CD4-positive, alpha-beta T cell (primary cell): ENCODE data around the gene DOCK9. TPM values are rescaled to one million over a fixed set of nuclear protein-coding genes. Genes with fewer than 3 reads are reported as not detected.

Experiments
- ATAC-seq: fragments of 200-7000 bp; cut with Tn5 transposase; one replicate; pipeline ENCODE4 v1.10.0; 2022; ENCODE audit warnings: mild to moderate bottlenecking; ENCODE audit not compliant: poor library complexity
- CTCF ChIA-PET: fragments of 350-600 bp; sonication (Branson Sonifier 250); formaldehyde crosslinking; loops from one replicate; lab custom pipeline; 2021; ENCODE audit warnings: antibody characterized with exemption, inconsistent platforms; lab: Charles Lee
- POLR2A ChIA-PET: fragments of 350-600 bp; sonication (Branson Sonifier 250); formaldehyde crosslinking; loops from one replicate; lab custom pipeline; 2021; ENCODE audit warnings: antibody characterized with exemption, inconsistent platforms; lab: Charles Lee
- DNase-seq, 14 experiments: peaks; one replicate each; pipeline ENCODE4 v3.0.0-alpha.2; 2013 to 2020; ENCODE audit warnings: mixed read lengths in 2 of 14
- H3K27ac ChIP-seq, 2 donors: one replicate each; pipeline versions ENCODE4 v1.5.1 to v1.7.0; 2013; ENCODE audit warnings: low read length in 2 of 2, low read depth in 1 of 2, mild to moderate bottlenecking in 1 of 2
- H3K27me3 ChIP-seq, 2 experiments: 1 replicate in 1 of 2; 2 replicates in 1 of 2; pipeline versions ENCODE4 v1.6.1 to v1.7.0; 2013; ENCODE audit warnings: low read length in 2 of 2, control low read depth in 1 of 2, mild to moderate bottlenecking in 1 of 2, moderate library complexity in 1 of 2; ENCODE audit not compliant: insufficient read depth in 2 of 2, control insufficient read depth in 1 of 2
- H3K36me3 ChIP-seq: one replicate; pipeline ENCODE4 v1.6.1; 2013; ENCODE audit warnings: low read length, control low read depth; ENCODE audit not compliant: insufficient read depth
- H3K4me1 ChIP-seq: one replicate; pipeline ENCODE4 v1.6.1; 2013; ENCODE audit warnings: low read length, control low read depth; ENCODE audit not compliant: insufficient read depth
- H3K4me3 ChIP-seq: one replicate; pipeline ENCODE4 v1.5.1; 2013; ENCODE audit warnings: mild to moderate bottlenecking, low read length, moderate library complexity
- H3K9me3 ChIP-seq, 2 experiments: 1 replicate in 1 of 2; 2 replicates in 1 of 2; pipeline versions ENCODE4 v1.6.1 to v1.7.0; 2013; ENCODE audit warnings: low read length in 2 of 2, mild to moderate bottlenecking in 2 of 2, control low read depth in 1 of 2, moderate library complexity in 1 of 2; ENCODE audit not compliant: control insufficient read depth in 1 of 2, insufficient read depth in 1 of 2
- H3K27ac Mint-ChIP-seq: one replicate; pipeline ENCODE4 v1.8.0; 2020; ENCODE audit warnings: mixed read lengths
- H3K27me3 Mint-ChIP-seq: one replicate; pipeline ENCODE4 v1.8.0; 2021; ENCODE audit warnings: mixed read lengths
- H3K36me3 Mint-ChIP-seq: one replicate; pipeline ENCODE4 v1.8.0; 2021; ENCODE audit warnings: low read depth, mixed read lengths
- H3K4me1 Mint-ChIP-seq: one replicate; pipeline ENCODE4 v1.8.0; 2021; ENCODE audit warnings: low read depth, mixed read lengths
- H3K4me3 Mint-ChIP-seq: one replicate; pipeline ENCODE4 v1.8.0; 2020; ENCODE audit warnings: mild to moderate bottlenecking, mixed read lengths
- H3K9me3 Mint-ChIP-seq: one replicate; pipeline ENCODE4 v1.8.0; 2020; ENCODE audit warnings: mixed read lengths
- CTCF ChIP-seq: fragments of 200-600 bp; IDR thresholded peaks from one replicate; pipeline ENCODE4 v1.8.0; 2022; ENCODE audit warnings: antibody characterized with exemption, mild to moderate bottlenecking
- intact Hi-C, 2 experiments: fragments of 100-400 bp; cut with DNase I in 1 of 2; cut with micrococcal nuclease in 1 of 2; formaldehyde crosslinking; loops; one replicate each; pipeline versions ENCODE4 v1.15.1 to v1.9.0; 2023 to 2025; cut with DNase I, micrococcal nuclease
- total RNA-seq, 174 experiments: library from RNA in 2 of 174; stranded (reverse) in 2 of 174; gene quantifications; one replicate each; pipeline ENCODE4 v1.2.3 and lab custom pipeline; 2021 to 2026

Gene DOCK9
- total RNA-seq, 2 experiments from 2014 or later = 76.3 to 79.3 TPM

GRCh38 chr13:98798849-98799645 lies 178.8 kb downstream of the DOCK9 start:
- intact Hi-C loops = no loop called here
- POLR2A ChIA-PET = no interaction called here

GRCh38 chr13:98797456-98797855 lies 180.4 kb downstream of the DOCK9 start:
- H3K27me3 Mint-ChIP-seq = no peaks in the 10 kb centered on the region
- Histone ChIP-seq H3K27ac (no peak overlapping the region), H3K36me3 (peaks cover 78% of the 10 kb centered on the region), H3K27me3 (no peaks in the 10 kb centered on the region), H3K4me1 (no peaks in the 10 kb centered on the region), H3K4me3 (no peak overlapping the region), H3K9me3 (no peaks in the 10 kb centered on the region)
- TF ChIP-seq CTCF = no peak
- no peak overlapping the region for H3K27ac Mint-ChIP-seq
- ATAC-seq = no peak
- H3K4me1 Mint-ChIP-seq = no peaks in the 10 kb centered on the region
- ChIA-PET CTCF (no interaction called here), POLR2A (no interaction called here)
- no peak overlapping the region for H3K4me3 Mint-ChIP-seq
- no peak for DNase-seq
- intact Hi-C loops = no loop called here
- H3K9me3 Mint-ChIP-seq = peaks cover 2% of the 10 kb centered on the region
- peaks cover 100% of the 10 kb centered on the region for H3K36me3 Mint-ChIP-seq

More at GRCh38 chr13:98798849-98799645, 178.8 kb downstream of the DOCK9 start:
- H3K4me3 ChIP-seq = no peak overlapping the region
- H3K9me3 ChIP-seq = no peaks in the 10 kb centered on the region
- Mint-ChIP-seq H3K4me1 (no peaks in the 10 kb centered on the region), H3K36me3 (peaks cover 100% of the 10 kb centered on the region), H3K27me3 (no peaks in the 10 kb centered on the region), H3K4me3 (no peak overlapping the region), H3K27ac (no peak overlapping the region), H3K9me3 (no peaks in the 10 kb centered on the region)
- H3K27ac ChIP-seq = no peak overlapping the region
- DNase-seq = no peak
- CTCF ChIA-PET = no interaction called here
- H3K4me1 ChIP-seq = no peaks in the 10 kb centered on the region
- ATAC-seq = no peak
- no peak for TF ChIP-seq CTCF
- peaks cover 83% of the 10 kb centered on the region for H3K36me3 ChIP-seq
- H3K27me3 ChIP-seq = no peaks in the 10 kb centered on the region

- Mint-ChIP-seq H3K27me3 (no peaks in the 10 kb centered on the region), H3K4me3 (no peak overlapping the region), H3K4me1 (no peaks in the 10 kb centered on the region), H3K36me3 (peaks cover 100% of the 10 kb centered on the region), H3K27ac (no peak overlapping the region), H3K9me3 (peaks cover 2% of the 10 kb centered on the region)
- TF ChIP-seq CTCF = no peak
- Histone ChIP-seq H3K4me3 (no peak overlapping the region), H3K36me3 (peaks cover 74% of the 10 kb centered on the region), H3K9me3 (peaks cover 0 to under 1% of the 10 kb centered on the region in 2 experiments), H3K27ac (no peak overlapping the region), H3K27me3 (no peaks in the 10 kb centered on the region), H3K4me1 (no peaks in the 10 kb centered on the region)
- no peak for ATAC-seq
- POLR2A ChIA-PET = no interaction called here
- CTCF ChIA-PET = no interaction called here
- intact Hi-C loops = no loop called here
- no peak for DNase-seq
Measured at GRCh38 chr13:98796798-98797197, 181.1 kb downstream of the DOCK9 start.
